HepG2 (cell line): Measurements from ENCODE around the gene GINM1. TPM values are rescaled to one million over a fixed set of nuclear protein-coding genes. Genes with fewer than 3 reads are reported as not detected.

ENCODE experiments used
- ATAC-seq: fragments of 200-7000 bp; cut with Tn5 transposase; 3 replicates; pipeline ENCODE4 v1.9.1; 2020; ENCODE audit warnings: mild to moderate bottlenecking, moderate library complexity
- BruUV-seq: library from RNA; stranded (reverse); fragments of 400-500 nt; replicated peaks from 2 replicates; lab custom pipeline; 2021; lab: Mats Ljungman, UMichigan
- CTCF ChIA-PET: fragments of 300-600 bp; formaldehyde crosslinking; extraction: SDS; loops from one replicate; lab custom pipeline; 2021; ENCODE audit warnings: low total read pairs, inconsistent platforms, low intra/inter-chr PET ratio; lab: Yijun Ruan, JAX
- POLR2A ChIA-PET: fragments of 350-600 bp; sonication (Branson Sonifier 250); formaldehyde crosslinking; loops from one replicate; lab custom pipeline; 2020; ENCODE audit warnings: antibody characterized with exemption, inconsistent platforms; lab: Yijun Ruan, JAX
- DNase-seq: peaks from one replicate; pipeline ENCODE4 v3.0.0-alpha.2; 2015; ENCODE audit warnings: low spot score
- FAIRE-seq: peaks from 3 replicates; lab custom pipeline; 2011; peaks lifted over from hg19 to GRCh38; lab: Jason Lieb, UNC
- H2AFZ ChIP-seq: one replicate; pipeline ENCODE4 v1.6.1; 2011; ENCODE audit warnings: low read length, inconsistent platforms
- H3K27ac ChIP-seq: fragments of 300-600 bp; 3 replicates; pipeline ENCODE4 v1.8.0; 2011; ENCODE audit warnings: mixed run types, mild to moderate bottlenecking, mixed read lengths, low read length, inconsistent platforms; ENCODE audit not compliant: insufficient read depth; ENCODE audit errors: extremely low read length
- H3K27me3 ChIP-seq, 2 experiments: fragments of 200-600 bp in 1 of 2; 2 replicates in 1 of 2; 3 replicates in 1 of 2; pipeline versions ENCODE4 v1.6.0 to v1.8.0; 2011; ENCODE audit warnings: low read length in 2 of 2, mild to moderate bottlenecking in 2 of 2, moderate library complexity in 2 of 2, inconsistent platforms in 1 of 2; ENCODE audit not compliant: insufficient read depth in 2 of 2, control insufficient read depth in 1 of 2
- H3K36me3 ChIP-seq, 2 experiments: fragments of 200-600 bp in 1 of 2; replicated peaks in 1 of 2; 2 replicates in 1 of 2; 3 replicates in 1 of 2; pipeline versions ENCODE4 v1.5.1 to v1.8.0; 2011; ENCODE audit warnings: low read length in 2 of 2, inconsistent platforms in 1 of 2; ENCODE audit not compliant: insufficient read depth in 2 of 2, control insufficient read depth in 1 of 2
- H3K4me1 ChIP-seq: 2 replicates; pipeline ENCODE4 v1.5.1; 2012; ENCODE audit warnings: low read length, inconsistent platforms; ENCODE audit not compliant: insufficient read depth
- H3K4me2 ChIP-seq: 2 replicates; pipeline ENCODE4 v1.6.0; 2011; ENCODE audit warnings: low read depth, low read length, inconsistent platforms
- H3K4me3 ChIP-seq, 3 experiments: fragments of 200-600 bp in 1 of 3; sonication (generic), shearing (Covaris generic) in 1 of 3; replicated peaks in 1 of 3; 2 replicates each; pipeline ENCODE4 v1.5.1; 2011 to 2016; ENCODE audit warnings: low read length in 3 of 3, inconsistent platforms in 2 of 3, low read depth in 2 of 3, mild to moderate bottlenecking in 2 of 3, control low read depth in 1 of 3, mixed read lengths in 1 of 3; ENCODE audit not compliant: insufficient read depth in 1 of 3
- H3K79me2 ChIP-seq: one replicate; pipeline ENCODE4 v1.6.1; 2011; ENCODE audit warnings: low read length, inconsistent platforms; ENCODE audit not compliant: insufficient read depth
- H3K9ac ChIP-seq: 2 replicates; pipeline ENCODE4 v1.6.0; 2011; ENCODE audit warnings: mild to moderate bottlenecking, low read depth, low read length, inconsistent platforms; ENCODE audit not compliant: insufficient read depth
- H3K9me3 ChIP-seq: 2 replicates; pipeline ENCODE4 v1.5.1; 2012; ENCODE audit warnings: mild to moderate bottlenecking, low read length
- H4K20me1 ChIP-seq: 2 replicates; pipeline ENCODE4 v1.6.0; 2011; ENCODE audit warnings: inconsistent platforms, mild to moderate bottlenecking, low read length, moderate library complexity; ENCODE audit not compliant: insufficient read depth
- BORCS8-MEF2B ChIP-seq: sonication (generic); formaldehyde crosslinking; IDR thresholded peaks from 2 replicates; pipeline ENCODE4 v1.8.0; 2022; ENCODE audit warnings: mild to moderate bottlenecking, missing genetic modification reagents
- KDM6A ChIP-seq: IDR thresholded peaks from 2 replicates; pipeline ENCODE4 v1.6.1; 2016; ENCODE audit warnings: low read depth
- MAF1 ChIP-seq: sonication (generic); formaldehyde crosslinking; IDR thresholded peaks from 2 replicates; pipeline ENCODE4 v1.5.0; 2020; ENCODE audit warnings: missing genetic modification reagents, borderline replicate concordance
- NCOA1 ChIP-seq: sonication (generic); formaldehyde crosslinking; IDR thresholded peaks from 2 replicates; pipeline ENCODE4 v1.9.0; 2021; ENCODE audit warnings: missing genetic modification reagents
- ZNF460 ChIP-seq: sonication (generic); formaldehyde crosslinking; IDR thresholded peaks from 2 replicates; pipeline ENCODE4 v1.5.1; 2020; ENCODE audit warnings: missing genetic modification reagents, mild to moderate bottlenecking, borderline replicate concordance
- WGBS: methylation state at CpG from one replicate; pipeline ENCODE4 v1.1.6; 2017; ENCODE audit warnings: low lambda C conversion rate; 5-methylcytosine and 5-hydroxymethylcytosine counted together
- in situ Hi-C: cut with HindIII; loops from 2 replicates; pipeline ENCODE4 v1.10.0; 2017; ENCODE audit warnings: low pct_unique_long_range_greater_than_20kb; ENCODE audit not compliant: extremely low pct_ligation_motif_present
- intact Hi-C: fragments of 100-400 bp; cut with micrococcal nuclease; formaldehyde crosslinking; loops from one replicate; pipeline ENCODE4 v1.10.0; 2022; ENCODE audit not compliant: unreplicated experiment
- polyA plus RNA-seq, 8 experiments: library from polyadenylated mRNA; depleted of rRNA in 3 of 8; stranded (reverse) in 7 of 8; unstranded in 1 of 8; fragments of >200 nt; fragmentation: Illumina TruSeq in 4 of 8; extraction: Trizol in 4 of 8; gene quantifications; 2 replicates each; pipeline versions ENCODE4 v1.2.1 to v1.2.3, GENCODE V29; 2011 to 2016; ENCODE audit warnings: low read depth in 4 of 8, missing spikeins in 1 of 8, mixed read lengths in 1 of 8; ENCODE audit not compliant: insufficient read depth in 1 of 8
- total RNA-seq, 5 experiments: library from RNA; depleted of rRNA; stranded (reverse); fragments of >200 nt; fragmentation: Illumina TruSeq; extraction: Trizol; gene quantifications; 2 replicates each; pipeline ENCODE4 v1.2.3, GENCODE V29; 2016; ENCODE audit warnings: low read depth in 1 of 5
- TF ChIP-seq, protein P1 (sequence below): sonication (generic); formaldehyde crosslinking; IDR thresholded peaks from 2 replicates; pipeline ENCODE4 v1.4.0; 2020; ENCODE audit warnings: low read depth, missing genetic modification reagents
- TF ChIP-seq, protein P2 (sequence below): sonication (generic); formaldehyde crosslinking; IDR thresholded peaks from 2 replicates; pipeline ENCODE4 v1.5.0; 2020; ENCODE audit warnings: missing genetic modification reagents

GINM1 gene
- total and polyA plus RNA-seq, 2 of the 13 experiments (the other 11 are each of a cell fraction or from before 2014, with no cell fraction given): 19.4 to 27.5 TPM

DNA sequence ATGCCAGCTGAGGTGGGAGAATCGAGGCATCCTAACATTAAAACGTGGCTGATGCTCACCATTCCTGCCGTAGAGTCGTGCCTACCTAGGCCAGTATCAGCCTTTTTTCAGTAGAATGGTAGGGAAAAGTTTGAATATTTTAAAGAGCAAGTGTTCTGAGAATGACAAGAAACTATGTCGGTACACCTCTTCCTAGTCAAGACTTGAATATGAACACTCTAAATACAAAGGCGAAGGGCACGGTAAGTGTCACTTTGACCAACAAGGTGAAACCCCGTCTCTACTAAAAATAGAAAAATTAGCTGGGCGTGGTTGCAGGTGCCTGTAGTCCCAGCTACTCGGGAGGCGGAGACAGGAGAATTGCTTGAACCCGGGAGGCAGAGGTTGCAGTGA is 1.0 kb downstream of the GINM1 start:
- Histone ChIP-seq H3K4me1 (peaks cover 42% of the 10 kb centered on the region), H4K20me1 (peaks cover 10% of the 10 kb centered on the region), H3K36me3 (0 out of 5 replicates have a peak, but pooled peaks cover 0 to 1% of the 10 kb centered on the region in 2 experiments), H3K27me3 (no peaks in the 10 kb centered on the region; a peak in 1 of 5 replicates), H3K9me3 (no peaks in the 10 kb centered on the region), H3K9ac (peak overlapping the region; percentile 83), H3K79me2 (peaks cover 48% of the 10 kb centered on the region), H3K4me2 (peak overlapping the region; percentile 93), H3K4me3 (peak overlapping the region; percentile 97 to 98 (median 98)), H3K27ac (peak overlapping the region; percentile 87), H2AFZ (no peak overlapping the region)
- ATAC-seq: no peak
- WGBS: 24% methylated on average over 12 of the region's 12 CpGs
- ChIA-PET POLR2A (interaction anchor here (1.0 to 2.5 kb wide), 3 partner anchors 80 to 183 kb away, joined by 4 to 15 read pairs (median 6); partner anchors contain the start of genes LATS1 and PCMT1), CTCF (no interaction called here)
- FAIRE-seq: no peak
- in situ Hi-C loops: loop anchor here (5.0 to 10.0 kb wide), 2 partner anchors 80 to 148 kb away; partner anchors contain the start of genes KATNA1 and LATS1
- TF ChIP-seq BORCS8-MEF2B (CRISPR knock-in tag) (no peak), ZNF460 (CRISPR knock-in tag) (peak; percentile 61; the same call in 1 of the 2 replicates), MAF1 (0 out of 2 replicates have a peak, but pooled peaks have one; percentile 5), KDM6A (CRISPR knock-in tag) (no peak), NCOA1 (CRISPR knock-in tag) (0 out of 2 replicates have a peak, but pooled peaks have one; percentile 13)
- TF ChIP-seq, protein P1, sequence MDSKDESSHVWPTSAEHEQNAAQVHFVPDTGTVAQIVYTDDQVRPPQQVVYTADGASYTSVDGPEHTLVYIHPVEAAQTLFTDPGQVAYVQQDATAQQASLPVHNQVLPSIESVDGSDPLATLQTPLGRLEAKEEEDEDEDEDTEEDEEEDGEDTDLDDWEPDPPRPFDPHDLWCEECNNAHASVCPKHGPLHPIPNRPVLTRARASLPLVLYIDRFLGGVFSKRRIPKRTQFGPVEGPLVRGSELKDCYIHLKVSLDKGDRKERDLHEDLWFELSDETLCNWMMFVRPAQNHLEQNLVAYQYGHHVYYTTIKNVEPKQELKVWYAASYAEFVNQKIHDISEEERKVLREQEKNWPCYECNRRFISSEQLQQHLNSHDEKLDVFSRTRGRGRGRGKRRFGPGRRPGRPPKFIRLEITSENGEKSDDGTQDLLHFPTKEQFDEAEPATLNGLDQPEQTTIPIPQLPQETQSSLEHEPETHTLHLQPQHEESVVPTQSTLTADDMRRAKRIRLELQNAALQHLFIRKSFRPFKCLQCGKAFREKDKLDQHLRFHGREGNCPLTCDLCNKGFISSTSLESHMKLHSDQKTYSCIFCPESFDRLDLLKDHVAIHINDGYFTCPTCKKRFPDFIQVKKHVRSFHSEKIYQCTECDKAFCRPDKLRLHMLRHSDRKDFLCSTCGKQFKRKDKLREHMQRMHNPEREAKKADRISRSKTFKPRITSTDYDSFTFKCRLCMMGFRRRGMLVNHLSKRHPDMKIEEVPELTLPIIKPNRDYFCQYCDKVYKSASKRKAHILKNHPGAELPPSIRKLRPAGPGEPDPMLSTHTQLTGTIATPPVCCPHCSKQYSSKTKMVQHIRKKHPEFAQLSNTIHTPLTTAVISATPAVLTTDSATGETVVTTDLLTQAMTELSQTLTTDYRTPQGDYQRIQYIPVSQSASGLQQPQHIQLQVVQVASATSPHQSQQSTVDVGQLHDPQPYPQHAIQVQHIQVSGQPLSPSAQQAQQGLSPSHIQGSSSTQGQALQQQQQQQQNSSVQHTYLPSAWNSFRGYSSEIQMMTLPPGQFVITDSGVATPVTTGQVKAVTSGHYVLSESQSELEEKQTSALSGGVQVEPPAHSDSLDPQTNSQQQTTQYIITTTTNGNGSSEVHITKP (CRISPR knock-in tag): 0 out of 2 replicates have a peak, but pooled peaks have one; percentile 1
- TF ChIP-seq, protein P2, sequence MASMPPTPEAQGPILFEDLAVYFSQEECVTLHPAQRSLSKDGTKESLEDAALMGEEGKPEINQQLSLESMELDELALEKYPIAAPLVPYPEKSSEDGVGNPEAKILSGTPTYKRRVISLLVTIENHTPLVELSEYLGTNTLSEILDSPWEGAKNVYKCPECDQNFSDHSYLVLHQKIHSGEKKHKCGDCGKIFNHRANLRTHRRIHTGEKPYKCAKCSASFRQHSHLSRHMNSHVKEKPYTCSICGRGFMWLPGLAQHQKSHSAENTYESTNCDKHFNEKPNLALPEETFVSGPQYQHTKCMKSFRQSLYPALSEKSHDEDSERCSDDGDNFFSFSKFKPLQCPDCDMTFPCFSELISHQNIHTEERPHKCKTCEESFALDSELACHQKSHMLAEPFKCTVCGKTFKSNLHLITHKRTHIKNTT (CRISPR knock-in tag): no peak
- intact Hi-C loops: loop anchor here (2.0 to 5.0 kb wide), 2 partner anchors 150 to 360 kb away; partner anchors contain the start of gene LATS1
- BruUV-seq: no TSS peak
- no peak for DNase-seq
